Measurements from ENCODE around the gene TMEM140.

TMEM140 gene

DNA sequence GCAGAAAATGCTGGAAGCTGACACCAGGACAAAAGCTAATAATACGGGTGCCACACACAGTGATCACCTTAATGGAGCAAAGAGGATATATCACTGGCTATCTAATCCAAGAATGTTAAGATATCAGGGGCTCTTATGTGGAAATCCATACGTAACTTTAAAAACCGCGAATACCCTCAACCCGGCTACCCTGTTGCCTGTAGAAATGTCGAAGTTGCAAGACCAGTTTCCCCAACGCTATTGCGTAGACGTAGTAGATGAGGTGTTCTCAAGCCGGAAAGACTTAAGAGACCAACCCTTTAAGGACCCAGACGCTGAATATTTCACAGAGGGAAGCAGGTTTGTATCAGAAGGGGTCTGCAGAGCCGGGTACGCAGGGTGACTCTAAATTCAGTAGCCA lies 30.5 kb downstream of the TMEM140 start (continued):
- TF ChIP-seq, protein P1, sequence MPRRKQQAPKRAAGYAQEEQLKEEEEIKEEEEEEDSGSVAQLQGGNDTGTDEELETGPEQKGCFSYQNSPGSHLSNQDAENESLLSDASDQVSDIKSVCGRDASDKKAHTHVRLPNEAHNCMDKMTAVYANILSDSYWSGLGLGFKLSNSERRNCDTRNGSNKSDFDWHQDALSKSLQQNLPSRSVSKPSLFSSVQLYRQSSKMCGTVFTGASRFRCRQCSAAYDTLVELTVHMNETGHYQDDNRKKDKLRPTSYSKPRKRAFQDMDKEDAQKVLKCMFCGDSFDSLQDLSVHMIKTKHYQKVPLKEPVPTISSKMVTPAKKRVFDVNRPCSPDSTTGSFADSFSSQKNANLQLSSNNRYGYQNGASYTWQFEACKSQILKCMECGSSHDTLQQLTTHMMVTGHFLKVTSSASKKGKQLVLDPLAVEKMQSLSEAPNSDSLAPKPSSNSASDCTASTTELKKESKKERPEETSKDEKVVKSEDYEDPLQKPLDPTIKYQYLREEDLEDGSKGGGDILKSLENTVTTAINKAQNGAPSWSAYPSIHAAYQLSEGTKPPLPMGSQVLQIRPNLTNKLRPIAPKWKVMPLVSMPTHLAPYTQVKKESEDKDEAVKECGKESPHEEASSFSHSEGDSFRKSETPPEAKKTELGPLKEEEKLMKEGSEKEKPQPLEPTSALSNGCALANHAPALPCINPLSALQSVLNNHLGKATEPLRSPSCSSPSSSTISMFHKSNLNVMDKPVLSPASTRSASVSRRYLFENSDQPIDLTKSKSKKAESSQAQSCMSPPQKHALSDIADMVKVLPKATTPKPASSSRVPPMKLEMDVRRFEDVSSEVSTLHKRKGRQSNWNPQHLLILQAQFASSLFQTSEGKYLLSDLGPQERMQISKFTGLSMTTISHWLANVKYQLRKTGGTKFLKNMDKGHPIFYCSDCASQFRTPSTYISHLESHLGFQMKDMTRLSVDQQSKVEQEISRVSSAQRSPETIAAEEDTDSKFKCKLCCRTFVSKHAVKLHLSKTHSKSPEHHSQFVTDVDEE (CRISPR knock-in tag; IDR thresholded peaks at IDR 0.05): no peak
- TF ChIP-seq ZFP3 (CRISPR knock-in tag; IDR thresholded peaks at IDR 0.05) (no peak), ZC3H10 (CRISPR knock-in tag; IDR thresholded peaks at IDR 0.05) (no peak)

DNA sequence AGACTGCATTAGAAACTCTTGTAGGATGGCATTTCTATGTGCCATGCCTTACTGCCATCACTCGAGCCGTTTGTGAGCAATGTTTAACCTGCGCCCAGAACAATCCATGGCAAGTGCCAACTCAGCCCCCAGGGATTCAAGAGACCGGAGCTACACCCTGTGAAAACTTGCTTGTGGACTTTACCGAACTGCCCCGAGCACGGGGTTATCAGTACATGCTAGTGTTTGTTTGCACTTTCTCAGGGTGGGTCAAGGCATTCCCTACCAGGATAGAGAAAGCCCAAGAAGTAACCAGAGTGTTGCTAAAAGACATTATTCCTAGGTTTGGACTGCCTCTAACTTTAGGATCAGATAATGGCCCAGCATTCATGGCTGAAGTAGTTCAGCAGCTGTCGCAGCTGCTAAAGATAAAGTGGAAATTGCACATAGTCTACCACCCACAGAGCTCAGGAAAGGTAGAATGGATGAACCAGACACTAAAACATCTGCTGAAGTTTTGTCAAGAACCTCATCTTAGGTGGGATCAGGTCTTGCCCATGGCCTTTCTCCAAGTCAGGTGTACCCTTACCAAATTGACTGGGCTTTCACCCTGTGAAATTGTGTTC lies 31.6 kb downstream of the TMEM140 start:
- TF ChIP-seq PPARA (CRISPR knock-in tag; IDR thresholded peaks at IDR 0.05; ENCODE audit: borderline replicate concordance) (no peak), TCF4 (CRISPR knock-in tag; IDR thresholded peaks at IDR 0.05; ENCODE audit: borderline replicate concordance) (no peak), OSR1 (CRISPR knock-in tag; IDR thresholded peaks at IDR 0.05) (no peak), GLIS3 (CRISPR knock-in tag; IDR thresholded peaks at IDR 0.05) (no peak), ZC3H10 (CRISPR knock-in tag; IDR thresholded peaks at IDR 0.05) (no peak), CSDC2 (CRISPR knock-in tag; IDR thresholded peaks at IDR 0.05) (no peak), ZNF70 (CRISPR knock-in tag; IDR thresholded peaks at IDR 0.05) (no peak), ZFP3 (CRISPR knock-in tag; IDR thresholded peaks at IDR 0.05) (no peak), ZFP30 (CRISPR knock-in tag; IDR thresholded peaks at IDR 0.05) (no peak), TOX (CRISPR knock-in tag; IDR thresholded peaks at IDR 0.05; ENCODE audit: borderline replicate concordance) (no peak), ARNTL (CRISPR knock-in tag; IDR thresholded peaks at IDR 0.05; ENCODE audit: borderline replicate concordance, low read depth) (no peak), ESRRG (CRISPR knock-in tag; IDR thresholded peaks at IDR 0.05) (no peak), RARB (CRISPR knock-in tag; IDR thresholded peaks at IDR 0.05) (no peak), ZNF8 (CRISPR knock-in tag; IDR thresholded peaks at IDR 0.05) (no peak), SNAI2 (CRISPR knock-in tag; IDR thresholded peaks at IDR 0.05) (no peak)
- TF ChIP-seq, protein P2, sequence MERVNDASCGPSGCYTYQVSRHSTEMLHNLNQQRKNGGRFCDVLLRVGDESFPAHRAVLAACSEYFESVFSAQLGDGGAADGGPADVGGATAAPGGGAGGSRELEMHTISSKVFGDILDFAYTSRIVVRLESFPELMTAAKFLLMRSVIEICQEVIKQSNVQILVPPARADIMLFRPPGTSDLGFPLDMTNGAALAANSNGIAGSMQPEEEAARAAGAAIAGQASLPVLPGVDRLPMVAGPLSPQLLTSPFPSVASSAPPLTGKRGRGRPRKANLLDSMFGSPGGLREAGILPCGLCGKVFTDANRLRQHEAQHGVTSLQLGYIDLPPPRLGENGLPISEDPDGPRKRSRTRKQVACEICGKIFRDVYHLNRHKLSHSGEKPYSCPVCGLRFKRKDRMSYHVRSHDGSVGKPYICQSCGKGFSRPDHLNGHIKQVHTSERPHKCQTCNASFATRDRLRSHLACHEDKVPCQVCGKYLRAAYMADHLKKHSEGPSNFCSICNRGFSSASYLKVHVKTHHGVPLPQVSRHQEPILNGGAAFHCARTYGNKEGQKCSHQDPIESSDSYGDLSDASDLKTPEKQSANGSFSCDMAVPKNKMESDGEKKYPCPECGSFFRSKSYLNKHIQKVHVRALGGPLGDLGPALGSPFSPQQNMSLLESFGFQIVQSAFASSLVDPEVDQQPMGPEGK (CRISPR knock-in tag; IDR thresholded peaks at IDR 0.05; ENCODE audit: borderline replicate concordance): no peak
- TF ChIP-seq, protein P1 (CRISPR knock-in tag; IDR thresholded peaks at IDR 0.05): no peak
- TF ChIP-seq, protein P3, sequence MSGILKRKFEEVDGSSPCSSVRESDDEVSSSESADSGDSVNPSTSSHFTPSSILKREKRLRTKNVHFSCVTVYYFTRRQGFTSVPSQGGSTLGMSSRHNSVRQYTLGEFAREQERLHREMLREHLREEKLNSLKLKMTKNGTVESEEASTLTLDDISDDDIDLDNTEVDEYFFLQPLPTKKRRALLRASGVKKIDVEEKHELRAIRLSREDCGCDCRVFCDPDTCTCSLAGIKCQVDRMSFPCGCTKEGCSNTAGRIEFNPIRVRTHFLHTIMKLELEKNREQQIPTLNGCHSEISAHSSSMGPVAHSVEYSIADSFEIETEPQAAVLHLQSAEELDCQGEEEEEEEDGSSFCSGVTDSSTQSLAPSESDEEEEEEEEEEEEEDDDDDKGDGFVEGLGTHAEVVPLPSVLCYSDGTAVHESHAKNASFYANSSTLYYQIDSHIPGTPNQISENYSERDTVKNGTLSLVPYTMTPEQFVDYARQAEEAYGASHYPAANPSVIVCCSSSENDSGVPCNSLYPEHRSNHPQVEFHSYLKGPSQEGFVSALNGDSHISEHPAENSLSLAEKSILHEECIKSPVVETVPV (CRISPR knock-in tag; IDR thresholded peaks at IDR 0.05): no peak
- TF ChIP-seq, protein P4, sequence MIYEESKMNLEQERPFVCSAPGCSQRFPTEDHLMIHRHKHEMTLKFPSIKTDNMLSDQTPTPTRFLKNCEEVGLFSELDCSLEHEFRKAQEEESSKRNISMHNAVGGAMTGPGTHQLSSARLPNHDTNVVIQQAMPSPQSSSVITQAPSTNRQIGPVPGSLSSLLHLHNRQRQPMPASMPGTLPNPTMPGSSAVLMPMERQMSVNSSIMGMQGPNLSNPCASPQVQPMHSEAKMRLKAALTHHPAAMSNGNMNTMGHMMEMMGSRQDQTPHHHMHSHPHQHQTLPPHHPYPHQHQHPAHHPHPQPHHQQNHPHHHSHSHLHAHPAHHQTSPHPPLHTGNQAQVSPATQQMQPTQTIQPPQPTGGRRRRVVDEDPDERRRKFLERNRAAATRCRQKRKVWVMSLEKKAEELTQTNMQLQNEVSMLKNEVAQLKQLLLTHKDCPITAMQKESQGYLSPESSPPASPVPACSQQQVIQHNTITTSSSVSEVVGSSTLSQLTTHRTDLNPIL (CRISPR knock-in tag; IDR thresholded peaks at IDR 0.05; ENCODE audit: low read depth): no peak
- TF ChIP-seq, protein P5, sequence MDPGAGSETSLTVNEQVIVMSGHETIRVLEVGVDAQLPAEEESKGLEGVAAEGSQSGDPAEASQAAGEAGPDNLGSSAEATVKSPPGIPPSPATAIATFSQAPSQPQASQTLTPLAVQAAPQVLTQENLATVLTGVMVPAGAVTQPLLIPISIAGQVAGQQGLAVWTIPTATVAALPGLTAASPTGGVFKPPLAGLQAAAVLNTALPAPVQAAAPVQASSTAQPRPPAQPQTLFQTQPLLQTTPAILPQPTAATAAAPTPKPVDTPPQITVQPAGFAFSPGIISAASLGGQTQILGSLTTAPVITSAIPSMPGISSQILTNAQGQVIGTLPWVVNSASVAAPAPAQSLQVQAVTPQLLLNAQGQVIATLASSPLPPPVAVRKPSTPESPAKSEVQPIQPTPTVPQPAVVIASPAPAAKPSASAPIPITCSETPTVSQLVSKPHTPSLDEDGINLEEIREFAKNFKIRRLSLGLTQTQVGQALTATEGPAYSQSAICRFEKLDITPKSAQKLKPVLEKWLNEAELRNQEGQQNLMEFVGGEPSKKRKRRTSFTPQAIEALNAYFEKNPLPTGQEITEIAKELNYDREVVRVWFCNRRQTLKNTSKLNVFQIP (CRISPR knock-in tag; IDR thresholded peaks at IDR 0.05; ENCODE audit: borderline replicate concordance, low read depth): no peak
- no peak for ATAC-seq
